HEK293T (cell line): ENCODE results near the gene MAPRE2.

Source experiments
- CTCF ChIA-PET: fragments of 350-600 bp; formaldehyde crosslinking; extraction: SDS; loops from one replicate; lab custom pipeline; 2021; ENCODE audit warnings: antibody characterized with exemption, inconsistent platforms; lab: Yijun Ruan, JAX
- POLR2A ChIA-PET: fragments of 350-600 bp; formaldehyde crosslinking; extraction: SDS; loops from one replicate; lab custom pipeline; 2020; ENCODE audit warnings: antibody characterized with exemption, inconsistent platforms; lab: Yijun Ruan, JAX
- DNase-seq: peaks from one replicate; pipeline ENCODE4 v3.0.0; 2012; ENCODE audit warnings: mixed read lengths; ENCODE audit errors: extremely low spot score
- ARNT ChIP-seq: fragments of 450-650 bp; IDR thresholded peaks from 2 replicates; pipeline ENCODE4 v1.6.1; 2017; ENCODE audit warnings: mild to moderate bottlenecking
- BHLHE40 ChIP-seq: fragments of 450-650 bp; IDR thresholded peaks from 2 replicates; pipeline ENCODE4 v1.6.1; 2016; ENCODE audit warnings: mild to moderate bottlenecking, moderate library complexity, borderline replicate concordance
- CTBP1 ChIP-seq: fragments of 450-650 bp; IDR thresholded peaks from 2 replicates; pipeline ENCODE4 v1.6.1; 2016; ENCODE audit warnings: borderline replicate concordance
- ELF4 ChIP-seq: fragments of 450-650 bp; IDR thresholded peaks from 2 replicates; pipeline ENCODE4 v1.6.1; 2017; ENCODE audit warnings: antibody characterized with exemption
- FOXA1 ChIP-seq: fragments of 450-650 bp; IDR thresholded peaks from 2 replicates; pipeline ENCODE4 v1.6.1; 2016; ENCODE audit warnings: mild to moderate bottlenecking
- FOXK2 ChIP-seq: fragments of 450-650 bp; IDR thresholded peaks from 2 replicates; pipeline ENCODE4 v1.6.1; 2016; ENCODE audit warnings: mild to moderate bottlenecking
- FOXM1 ChIP-seq: fragments of 450-650 bp; IDR thresholded peaks from 2 replicates; pipeline ENCODE4 v1.6.1; 2017; ENCODE audit warnings: mild to moderate bottlenecking, borderline replicate concordance
- HDGF ChIP-seq: fragments of 450-650 bp; IDR thresholded peaks from 2 replicates; pipeline ENCODE4 v1.6.1; 2017; ENCODE audit warnings: antibody characterized with exemption, borderline replicate concordance
- L3MBTL2 ChIP-seq: fragments of 450-650 bp; conservative IDR thresholded peaks from 2 replicates; pipeline ENCODE4 v1.6.1; 2016; ENCODE audit warnings: mild to moderate bottlenecking
- LEF1 ChIP-seq: fragments of 450-650 bp; IDR thresholded peaks from 2 replicates; pipeline ENCODE4 v1.6.1; 2017; ENCODE audit warnings: mild to moderate bottlenecking, borderline replicate concordance
- NFRKB ChIP-seq: fragments of 450-650 bp; IDR thresholded peaks from 2 replicates; pipeline ENCODE4 v1.6.1; 2016; ENCODE audit warnings: mild to moderate bottlenecking, moderate library complexity
- PKNOX1 ChIP-seq: fragments of 450-650 bp; IDR thresholded peaks from 2 replicates; pipeline ENCODE4 v1.6.1; 2016
- SP1 ChIP-seq: fragments of 450-650 bp; IDR thresholded peaks from 2 replicates; pipeline ENCODE4 v1.6.1; 2017
- SUZ12 ChIP-seq: fragments of 450-650 bp; IDR thresholded peaks from 2 replicates; pipeline ENCODE4 v1.6.1; 2016; ENCODE audit warnings: mild to moderate bottlenecking
- TARDBP ChIP-seq: fragments of 450-650 bp; IDR thresholded peaks from 2 replicates; pipeline ENCODE4 v1.6.1; 2016
- ZNF384 ChIP-seq: fragments of 450-650 bp; IDR thresholded peaks from 2 replicates; pipeline ENCODE4 v1.6.1; 2016

The MAPRE2 gene

GRCh38 chr18:35127201-35127600 is 86.0 kb downstream of the MAPRE2 start:
- ChIA-PET POLR2A (no interaction called here), CTCF (interaction anchor here (0.6 to 1.5 kb wide), 4 partner anchors 16 to 1269 kb away, joined by 3 to 11 read pairs (median 4); no protein-coding TSS in a partner anchor)
- TF ChIP-seq ZNF384 (no peak), TARDBP (no peak), ARNT (no peak), NFRKB (no peak), CTBP1 (no peak), HDGF (no peak), SUZ12 (no peak), FOXA1 (no peak), BHLHE40 (no peak), SP1 (no peak)
- peak; percentile 53 for DNase-seq

DNA sequence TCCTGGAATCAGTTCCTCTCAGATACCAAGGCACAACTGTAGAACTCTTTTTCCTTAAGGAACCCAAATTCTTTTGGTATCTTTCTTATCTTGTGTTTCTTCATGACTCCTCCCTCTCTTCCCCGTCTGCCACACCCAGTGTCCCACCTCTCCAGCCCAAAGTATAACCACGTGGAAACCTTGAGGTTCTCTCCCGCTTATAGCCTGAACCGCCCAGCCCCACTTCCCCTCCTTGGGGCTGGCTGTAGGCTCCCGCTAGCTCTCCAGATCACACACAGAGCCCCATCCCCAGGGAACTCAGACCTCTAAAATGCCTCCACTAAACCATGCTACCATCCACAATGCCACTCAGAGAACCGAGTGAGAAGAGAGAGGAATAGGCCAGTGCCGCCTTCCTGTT is 87.5 kb downstream of the MAPRE2 start:
- TF ChIP-seq LEF1 (no peak), CTBP1 (no peak), FOXM1 (no peak), SP1 (no peak), FOXA1 (no peak), ZNF384 (no peak), ELF4 (no peak), PKNOX1 (no peak), FOXK2 (no peak), L3MBTL2 (no peak), HDGF (no peak), BHLHE40 (no peak), NFRKB (no peak), SUZ12 (no peak), TARDBP (no peak), ARNT (no peak)
- no peak for DNase-seq
- POLR2A ChIA-PET = no interaction called here
- CTCF ChIA-PET = no interaction called here

GRCh38 chr18:35130236-35130635 is 89.0 kb downstream of the MAPRE2 start:
- POLR2A ChIA-PET = no interaction called here
- CTCF ChIA-PET = interaction anchor here (0.6 to 1.8 kb wide), 3 partner anchors 9 to 161 kb away, joined by 3 to 5 read pairs (median 4); no protein-coding TSS in a partner anchor
- TF ChIP-seq FOXM1 = no peak
- no peak for TF ChIP-seq HDGF
- no peak for TF ChIP-seq PKNOX1
- no peak for TF ChIP-seq TARDBP
- no peak for TF ChIP-seq FOXA1
- TF ChIP-seq CTBP1 = no peak
- TF ChIP-seq SP1 = no peak
- no peak for TF ChIP-seq SUZ12
- no peak for TF ChIP-seq NFRKB
- no peak for TF ChIP-seq ELF4

DNA sequence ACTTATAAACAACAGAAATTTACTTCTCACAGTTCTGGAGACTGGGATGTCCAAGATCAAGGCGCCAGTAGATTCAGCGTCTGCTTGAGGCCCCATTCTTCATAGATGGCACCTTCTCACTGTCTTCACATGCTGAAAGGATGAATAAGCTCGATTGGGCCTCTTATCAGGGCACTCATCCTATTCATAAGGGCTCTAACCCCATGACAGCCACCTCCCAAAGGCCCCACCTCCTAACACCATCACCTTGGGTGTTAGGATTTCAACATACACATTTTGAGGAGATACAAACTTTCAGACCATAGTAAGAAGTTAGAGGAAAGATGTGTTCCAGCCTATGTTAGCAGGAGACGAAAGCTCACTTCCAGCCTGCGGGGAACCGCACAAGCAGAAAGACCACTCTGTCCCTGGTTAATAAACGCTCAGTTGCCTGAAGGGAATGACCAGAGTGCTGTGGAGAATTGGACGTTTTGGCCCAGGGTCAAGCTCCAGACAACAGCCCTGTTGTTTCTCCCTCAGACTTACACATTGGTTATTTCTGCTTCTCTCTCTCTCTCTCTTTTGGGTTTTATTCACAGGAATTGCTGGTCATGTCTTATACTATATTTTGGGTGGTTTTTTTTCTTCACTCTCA is 90.3 kb downstream of the MAPRE2 start:
- no peak for DNase-seq
- CTCF ChIA-PET = interaction anchor here (1.0 to 2.1 kb wide), 2 partner anchors 12 to 122 kb away, joined by 3 to 8 read pairs; no protein-coding TSS in a partner anchor
- POLR2A ChIA-PET = interaction anchor here (0.7 kb wide), 1 partner anchor 102 kb away, joined by 3 read pairs; no protein-coding TSS in a partner anchor
- TF ChIP-seq ZNF384 (no peak), PKNOX1 (no peak), TARDBP (no peak), HDGF (no peak), FOXA1 (no peak), SP1 (no peak), FOXM1 (no peak), ELF4 (no peak), CTBP1 (no peak), LEF1 (no peak), FOXK2 (no peak), NFRKB (no peak), L3MBTL2 (no peak)

More at GRCh38 chr18:35130236-35130635, 89.0 kb downstream of the MAPRE2 start:
- DNase-seq = no peak

GRCh38 chr18:35132021-35132902 is 91.0 kb downstream of the MAPRE2 start:
- CTCF ChIA-PET = interaction anchor here (0.8 to 2.1 kb wide), 3 partner anchors 11 to 123 kb away, joined by 3 to 8 read pairs (median 4); no protein-coding TSS in a partner anchor
- DNase-seq = no peak
- TF ChIP-seq SP1 = no peak
- TF ChIP-seq PKNOX1 = peak; percentile 55; the same call in 1 of the 2 replicates
- TF ChIP-seq BHLHE40 = no peak
- TF ChIP-seq LEF1 = no peak
- no peak for TF ChIP-seq TARDBP
- no peak for TF ChIP-seq NFRKB
- TF ChIP-seq L3MBTL2 = no peak
- TF ChIP-seq FOXM1 = no peak
- no peak for TF ChIP-seq FOXA1
- POLR2A ChIA-PET = interaction anchor here (0.7 kb wide), 1 partner anchor 103 kb away, joined by 3 read pairs; no protein-coding TSS in a partner anchor
